Stimulated activated CD8-positive, alpha-beta memory T cell treated with anti-CD3 and anti-CD28 coated beads, Interleukin-2, amount 100 ng/mL, for 48 hours (primary cell): ENCODE results near the gene JADE1.

ENCODE experiments used
- DNase-seq, 2 donors: peaks; one replicate each; pipeline ENCODE4 v3.0.0-alpha.2; 2020; ENCODE audit warnings: low read depth in 2 of 2

JADE1 gene

GRCh38 chr4:128841402-128841801 lies 31.9 kb downstream of the JADE1 start:
- no peak for DNase-seq

DNA sequence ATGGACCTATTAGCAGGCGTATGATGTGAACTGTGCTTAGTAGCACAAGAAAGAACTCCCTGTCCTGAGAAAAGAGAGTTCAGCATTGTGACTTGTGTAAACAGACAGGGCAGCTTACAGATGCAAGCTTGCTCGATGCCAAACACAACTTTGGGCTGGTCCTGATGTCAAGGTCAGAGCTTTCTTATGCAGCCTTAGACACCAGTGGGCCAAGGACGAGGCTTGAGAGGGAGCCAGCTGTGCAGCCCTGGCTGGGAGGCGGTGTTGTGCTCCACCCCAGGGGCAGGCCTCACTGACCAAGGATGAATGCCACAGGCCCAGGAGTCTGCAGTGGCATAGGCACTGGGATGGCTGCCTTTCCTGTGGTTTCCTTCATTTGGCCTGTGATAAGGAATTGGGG lies 35.4 kb downstream of the JADE1 start:
- no peak for DNase-seq

GRCh38 chr4:128846063-128846462 lies 36.6 kb downstream of the JADE1 start:
- no peak for DNase-seq

DNA sequence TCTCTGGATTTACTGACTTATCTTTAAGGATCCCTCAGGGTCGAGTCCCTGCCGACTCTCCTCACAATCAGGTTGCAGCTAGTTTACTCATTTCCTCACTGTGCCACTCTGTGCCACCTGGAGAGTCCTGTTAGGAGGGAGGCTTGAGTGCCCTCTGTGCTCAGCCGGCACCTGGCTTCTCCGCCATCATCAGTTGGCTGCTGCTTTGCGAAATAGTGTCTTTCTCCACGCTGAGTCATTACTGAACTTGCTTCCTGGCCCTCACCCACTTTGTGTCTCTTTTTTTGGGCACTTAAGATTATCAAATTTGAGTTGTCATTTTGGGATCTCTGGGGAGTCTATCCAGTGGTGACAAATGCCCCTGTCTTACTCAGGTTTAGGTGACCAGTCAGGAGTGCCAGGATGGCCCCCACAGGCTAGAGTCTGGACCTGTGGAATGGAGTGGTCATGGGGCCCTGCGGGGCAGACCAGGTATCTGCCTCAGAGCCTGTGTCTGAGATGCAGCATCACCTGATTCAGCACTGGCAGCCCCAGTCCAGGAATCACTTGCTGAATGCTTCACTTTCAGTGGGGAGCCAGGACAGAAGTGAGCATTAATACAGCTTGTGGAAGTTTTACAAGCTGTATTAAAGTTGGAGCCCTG lies 37.7 kb downstream of the JADE1 start:
- DNase-seq, result no peak

- DNase-seq, result no peak
These were observed 39.0 kb downstream of the JADE1 start for GRCh38 chr4:128848461-128848860.

DNA sequence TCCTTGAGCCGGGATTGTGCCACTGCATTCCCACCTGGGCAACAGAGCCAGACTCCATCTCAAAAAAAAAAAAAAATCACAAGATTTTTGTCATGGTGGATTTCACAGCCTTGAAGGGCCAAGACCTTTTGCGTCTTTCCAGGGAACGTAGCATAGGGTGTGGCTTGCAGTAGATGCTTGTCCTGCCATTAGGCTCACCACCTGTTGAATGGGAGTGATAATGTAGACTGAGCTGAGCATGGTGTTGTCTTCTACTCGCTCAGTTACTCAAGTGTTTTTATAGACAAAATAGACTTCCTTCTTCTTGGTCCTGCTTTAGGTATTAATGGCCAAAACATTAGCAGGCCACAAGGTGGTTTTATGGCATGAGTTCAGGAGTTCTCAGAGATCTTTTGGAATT lies 40.8 kb downstream of the JADE1 start:
- no peak for DNase-seq

GRCh38 chr4:128853741-128854140 lies 44.2 kb downstream of the JADE1 start:
- no peak for DNase-seq

- no peak for DNase-seq
These were observed 44.9 kb downstream of the JADE1 start for GRCh38 chr4:128854433-128854832.

- no peak for DNase-seq
These were observed 46.1 kb downstream of the JADE1 start for GRCh38 chr4:128855621-128856020.

- no peak for DNase-seq
These were observed 46.7 kb downstream of the JADE1 start for GRCh38 chr4:128856246-128856645.

DNA sequence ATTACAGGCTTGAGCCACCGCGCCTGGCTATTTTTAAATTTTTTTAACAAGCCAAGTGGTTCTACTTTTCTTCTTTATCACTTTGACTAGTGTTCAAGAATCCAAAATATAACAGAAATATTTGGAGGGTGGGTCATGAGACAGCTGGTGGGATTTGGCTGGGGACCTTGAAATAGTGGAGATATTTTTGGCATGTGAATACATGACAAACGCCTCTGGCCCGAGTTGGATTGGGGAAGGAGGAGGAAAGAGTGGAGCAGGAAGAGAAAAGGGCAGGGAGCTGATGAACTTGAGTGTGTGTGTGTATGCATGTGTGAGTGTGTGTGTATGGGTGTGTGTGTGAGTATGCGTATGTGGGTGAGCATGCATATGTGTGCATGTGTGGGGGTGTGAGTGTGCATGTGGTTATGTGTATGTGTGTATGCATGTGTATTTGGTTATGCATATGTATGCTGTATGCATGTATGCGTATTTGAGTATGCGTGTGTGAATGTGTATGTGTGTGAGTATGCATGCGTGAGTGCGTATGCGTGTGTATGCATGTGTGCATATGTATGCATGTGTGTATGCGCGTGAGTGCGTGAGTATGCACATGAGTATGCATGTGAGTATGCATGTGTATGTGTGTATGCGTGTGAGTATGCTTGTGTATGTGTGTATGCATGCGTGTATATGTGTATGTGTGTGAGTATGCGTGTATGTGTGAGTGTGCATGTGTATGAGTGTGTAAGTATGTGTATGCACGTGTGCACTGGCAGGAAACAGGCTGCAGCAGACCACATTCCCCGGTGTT lies 49.6 kb downstream of the JADE1 start:
- no peak for DNase-seq

GRCh38 chr4:128859887-128860677 lies 50.6 kb downstream of the JADE1 start:
- no peak for DNase-seq

GRCh38 chr4:128861856-128862518 lies 52.5 kb downstream of the JADE1 start:
- no peak for DNase-seq

GRCh38 chr4:128862608-128863311 lies 53.3 kb downstream of the JADE1 start:
- peak in 1 of 2 donors; percentile 10 for DNase-seq

- DNase-seq, result peak; percentile 23 to 30
These were observed 54.0 kb downstream of the JADE1 start for GRCh38 chr4:128863312-128864075.

DNA sequence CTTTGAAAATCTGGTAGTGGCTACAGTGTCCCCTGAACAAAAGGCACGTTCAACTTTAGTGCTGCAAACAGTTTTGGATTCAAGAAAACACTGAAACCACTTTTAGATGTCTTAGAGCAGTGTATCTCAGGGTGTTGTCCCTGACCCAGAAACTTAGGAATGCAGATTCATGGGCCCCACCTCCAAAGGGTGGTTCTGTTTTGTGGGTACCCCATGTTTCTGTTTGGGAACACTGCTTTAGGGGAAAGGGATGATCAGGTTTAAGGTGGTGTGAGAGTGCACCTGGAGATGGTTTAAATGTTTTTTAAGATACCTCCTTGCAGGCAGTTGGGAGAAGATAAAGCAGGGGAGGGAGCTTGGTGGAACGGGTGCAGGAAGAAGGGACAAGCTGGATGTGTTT lies 55.6 kb downstream of the JADE1 start:
- no peak for DNase-seq

DNA sequence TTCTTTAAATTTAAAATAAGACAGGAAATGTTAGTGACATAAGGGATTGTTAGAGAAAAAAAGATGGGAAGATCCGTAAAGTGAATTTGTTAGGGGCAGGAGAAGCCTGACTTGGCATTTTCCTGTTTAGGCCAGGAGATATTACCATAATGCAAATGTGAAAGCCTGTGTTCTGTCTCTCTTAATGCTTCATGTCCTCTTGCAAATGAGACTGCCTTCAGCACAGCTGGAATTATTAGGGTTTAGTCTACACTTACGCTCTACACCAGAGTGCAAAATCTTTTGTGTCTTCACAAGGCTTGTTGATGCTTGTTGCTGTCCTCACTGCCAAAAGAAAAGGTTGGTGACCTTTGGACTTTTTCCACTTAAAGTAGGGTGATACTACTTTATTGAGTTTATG lies 56.8 kb downstream of the JADE1 start:
- DNase-seq, result no peak

DNA sequence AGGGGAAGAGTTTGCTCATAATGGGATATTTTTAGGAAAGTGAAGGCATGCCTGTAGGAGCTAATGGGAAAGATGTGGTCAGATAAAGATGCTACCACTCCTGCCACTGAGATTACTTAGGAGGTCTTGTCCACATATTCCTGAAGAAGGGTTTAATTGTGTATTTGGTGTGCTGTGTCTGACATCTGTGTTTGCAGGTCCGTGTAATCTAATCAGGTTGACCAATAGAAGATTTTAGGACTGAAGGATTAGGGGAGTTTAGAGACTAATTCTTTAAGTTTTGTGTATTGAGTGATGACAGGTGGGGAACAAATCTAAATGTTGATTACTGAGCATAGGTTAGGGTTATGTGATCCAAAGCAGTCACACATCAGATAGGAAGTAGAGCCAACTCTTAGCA lies 57.2 kb downstream of the JADE1 start:
- no peak for DNase-seq

DNA sequence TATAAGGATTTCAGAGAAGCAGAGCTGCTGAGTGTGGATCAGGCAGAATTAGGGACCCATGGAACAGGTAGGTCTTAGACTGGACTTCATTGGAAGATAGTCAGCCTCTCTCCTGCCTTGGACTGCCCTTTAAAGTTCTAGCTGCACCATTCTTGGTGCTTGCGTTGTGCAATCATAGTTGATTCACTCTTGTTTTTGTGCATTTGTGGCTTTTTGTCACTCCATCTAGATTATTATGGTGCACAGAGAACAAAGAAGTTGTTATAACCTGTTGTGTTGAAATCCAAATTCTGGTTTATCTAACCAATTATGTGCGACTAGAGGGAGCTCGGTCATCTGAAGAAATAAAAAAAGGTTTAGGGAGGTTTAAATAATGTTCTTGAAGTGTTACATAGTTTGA lies 59.3 kb downstream of the JADE1 start:
- no peak for DNase-seq

- no peak for DNase-seq
These were observed 60.4 kb downstream of the JADE1 start for GRCh38 chr4:128869776-128870509.
